ENCODE data around the gene IFNG-AS1. TPM values are rescaled to one million over a fixed set of nuclear protein-coding genes. Genes with fewer than 3 reads are reported as not detected.

IFNG-AS1 gene
- total and polyA plus RNA-seq, 7 donors, result 0.29 TPM; not detected in 6

- WGBS, 2 donors, result 56 to 60% methylated on average over 3 of the region's 3 CpGs
- Histone ChIP-seq H3K4me3 (no peak overlapping the region), H3K27me3 (no peaks in the 10 kb centered on the region), H3K9me3 (no peaks in the 10 kb centered on the region), H3K4me1 (no peaks in the 10 kb centered on the region), H3K36me3 (no peaks in the 10 kb centered on the region), H3K27ac (no peak overlapping the region)
- DNase-seq, result no peak
- intact Hi-C loops (cut with DNase I), result no loop called here
- TF ChIP-seq POLR2AphosphoS5 (IDR thresholded peaks at IDR 0.05), result no peak
- no peak for TF ChIP-seq EP300 (IDR thresholded peaks at IDR 0.05)
- no peak for TF ChIP-seq POLR2A (IDR thresholded peaks at IDR 0.05)
- TF ChIP-seq CTCF (IDR thresholded peaks at IDR 0.05), result no peak
These were observed 49.4 kb downstream of the IFNG-AS1 start for GRCh38 chr12:68038650-68039049.

GRCh38 chr12:68040450-68041075, 51.3 kb downstream of the IFNG-AS1 start:
- H3K4me1 ChIP-seq, result no peaks in the 10 kb centered on the region
- H3K27ac ChIP-seq, result no peak overlapping the region
- H3K4me3 ChIP-seq, result no peak overlapping the region
- no peaks in the 10 kb centered on the region for H3K36me3 ChIP-seq
- no peaks in the 10 kb centered on the region for H3K27me3 ChIP-seq
- WGBS, 2 donors, result 29 to 33% methylated on average over 6 of the region's 6 CpGs
- no peaks in the 10 kb centered on the region for H3K9me3 ChIP-seq
- intact Hi-C loops (cut with DNase I), result loop anchor here (10.0 kb wide), 2 partner anchors 274 to 686 kb away; no protein-coding TSS in a partner anchor
- DNase-seq, result peak; percentile 73
- TF ChIP-seq EP300 (IDR thresholded peaks at IDR 0.05) (no peak), POLR2AphosphoS5 (IDR thresholded peaks at IDR 0.05) (no peak), POLR2A (IDR thresholded peaks at IDR 0.05) (no peak), CTCF (IDR thresholded peaks at IDR 0.05) (peak; percentile 49 to 84 (median 61))

GRCh38 chr12:68042212-68042699, 53.0 kb downstream of the IFNG-AS1 start:
- DNase-seq, result no peak
- no peak overlapping the region for H3K27ac ChIP-seq
- no peaks in the 10 kb centered on the region for H3K27me3 ChIP-seq
- no peak overlapping the region for H3K4me3 ChIP-seq
- H3K36me3 ChIP-seq, result no peaks in the 10 kb centered on the region
- TF ChIP-seq POLR2AphosphoS5 (IDR thresholded peaks at IDR 0.05), result no peak
- no peaks in the 10 kb centered on the region for H3K9me3 ChIP-seq
- WGBS, 2 donors, result 65 to 79% methylated on average over 6 of the region's 6 CpGs
- no peaks in the 10 kb centered on the region for H3K4me1 ChIP-seq
- intact Hi-C loops (cut with DNase I), result loop anchor here (10.0 kb wide), 2 partner anchors 273 to 687 kb away; no protein-coding TSS in a partner anchor

- H3K36me3 ChIP-seq, result no peaks in the 10 kb centered on the region
- no peak overlapping the region for H3K4me3 ChIP-seq
- no peaks in the 10 kb centered on the region for H3K27me3 ChIP-seq
- intact Hi-C loops (cut with DNase I), result loop anchor here (10.0 kb wide), 2 partner anchors 271 to 689 kb away; no protein-coding TSS in a partner anchor
- DNase-seq, result no peak
- H3K9me3 ChIP-seq, result no peaks in the 10 kb centered on the region
- TF ChIP-seq POLR2AphosphoS5 (IDR thresholded peaks at IDR 0.05) (no peak), POLR2A (IDR thresholded peaks at IDR 0.05) (no peak), EP300 (IDR thresholded peaks at IDR 0.05) (no peak), CTCF (IDR thresholded peaks at IDR 0.05) (no peak)
- 79 to 84% methylated on average over 1 of the region's 1 CpG for WGBS, 2 donors
- H3K27ac ChIP-seq, result no peak overlapping the region
- H3K4me1 ChIP-seq, result no peaks in the 10 kb centered on the region
These were observed 54.2 kb downstream of the IFNG-AS1 start for GRCh38 chr12:68043435-68043834.

- no peaks in the 10 kb centered on the region for H3K27me3 ChIP-seq
- H3K36me3 ChIP-seq, result no peaks in the 10 kb centered on the region
- WGBS, 2 donors, result 90 to 97% methylated on average over 1 of the region's 1 CpG
- H3K9me3 ChIP-seq, result no peaks in the 10 kb centered on the region
- no peaks in the 10 kb centered on the region for H3K4me1 ChIP-seq
- H3K27ac ChIP-seq, result no peak overlapping the region
- TF ChIP-seq EP300 (IDR thresholded peaks at IDR 0.05), result no peak
- TF ChIP-seq POLR2AphosphoS5 (IDR thresholded peaks at IDR 0.05), result no peak
- TF ChIP-seq POLR2A (IDR thresholded peaks at IDR 0.05), result no peak
- TF ChIP-seq CTCF (IDR thresholded peaks at IDR 0.05), result no peak
- intact Hi-C loops (cut with DNase I), result loop anchor here (10.0 kb wide), 2 partner anchors 266 to 694 kb away; no protein-coding TSS in a partner anchor
- H3K4me3 ChIP-seq, result no peak overlapping the region
- no peak for DNase-seq
These were observed 59.5 kb downstream of the IFNG-AS1 start for GRCh38 chr12:68048648-68049297.
